ENCODE measurements around the gene FBXL16.

FBXL16 gene

DNA sequence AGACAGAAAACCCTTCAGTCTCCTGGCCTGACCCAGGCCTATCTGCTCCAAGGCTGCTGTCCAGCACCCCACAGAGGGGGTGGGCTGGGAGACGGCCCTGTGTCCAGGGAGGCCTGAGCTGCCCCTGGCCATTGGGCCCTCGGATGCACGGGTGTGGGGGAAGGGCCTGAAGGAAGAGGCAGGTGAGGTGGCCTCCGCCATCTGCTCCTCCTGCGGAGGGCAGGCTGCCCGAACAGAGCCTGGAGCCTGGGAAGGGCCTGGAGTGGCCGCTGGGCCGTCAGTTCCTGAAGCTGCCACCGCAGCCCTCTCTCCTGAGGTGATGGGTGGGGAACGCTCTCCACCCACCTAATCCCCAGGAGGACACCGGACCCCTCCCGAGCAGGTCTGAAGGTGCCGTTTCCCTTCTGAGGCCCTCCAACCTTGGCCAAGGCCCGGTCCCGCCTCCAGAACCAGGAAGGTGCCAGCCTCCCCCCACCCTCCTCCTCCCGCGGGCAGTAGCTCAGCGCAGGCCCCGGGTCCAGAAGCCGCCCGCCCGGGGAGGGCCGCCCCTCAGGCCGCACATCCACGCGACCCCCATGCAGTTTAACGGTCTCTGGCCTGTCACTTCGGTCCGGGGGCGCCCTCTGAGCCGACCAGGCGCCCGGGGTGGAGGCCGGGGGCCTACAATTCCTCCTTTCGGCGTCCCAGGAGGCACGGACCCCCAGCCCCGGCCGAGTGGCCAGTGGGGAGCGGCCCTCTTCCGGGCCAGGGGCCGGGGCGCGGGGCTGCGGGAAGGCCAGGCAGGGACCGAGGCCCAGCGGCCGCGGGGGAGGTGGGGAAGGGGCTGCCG is 835 bp downstream of the FBXL16 start:
- H3K9ac ChIP-seq, result no peak overlapping the region
- H3K4me1 ChIP-seq, result peaks cover 18% of the 10 kb centered on the region
- H3K9me3 ChIP-seq, result no peaks in the 10 kb centered on the region
- H3K27me3 ChIP-seq, result peaks cover 100% of the 10 kb centered on the region
- peaks cover 88% of the 10 kb centered on the region for H4K20me1 ChIP-seq
- H3K27ac ChIP-seq, result no peak overlapping the region
- H3K4me3 ChIP-seq, result peak overlapping the region; percentile 65; the same call in 1 of the 2 replicates
- TF ChIP-seq Cebpa-rat (IDR thresholded peaks at IDR 0.05), result no peak
- no peaks in the 10 kb centered on the region for H3K36me3 ChIP-seq
- H3K4me2 ChIP-seq, result peak overlapping the region; percentile 90

DNA sequence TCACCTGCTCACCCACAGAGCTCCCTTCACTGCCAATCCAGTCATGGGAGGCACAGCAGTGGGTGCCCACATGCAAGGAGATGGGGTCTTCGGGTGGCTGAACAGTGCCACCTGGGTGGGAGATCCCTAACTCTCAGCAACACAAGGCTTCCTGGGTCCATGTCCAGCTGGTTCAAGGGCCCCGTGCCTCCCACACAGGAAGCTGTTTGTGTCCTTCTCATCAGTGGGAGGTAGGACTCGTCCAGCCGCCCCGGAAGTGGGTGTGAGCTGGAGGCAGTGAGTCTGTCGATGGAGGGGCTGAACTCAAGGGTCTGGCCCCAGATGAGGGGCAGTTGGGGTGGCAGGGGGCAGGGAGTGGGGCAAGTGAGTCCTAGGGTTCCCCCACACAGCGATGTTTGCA is 1.6 kb downstream of the FBXL16 start:
- Histone ChIP-seq H3K27me3 (peaks cover 100% of the 10 kb centered on the region), H3K4me1 (peaks cover 14% of the 10 kb centered on the region; the same call in 1 of the 2 replicates), H4K20me1 (peaks cover 86% of the 10 kb centered on the region), H3K4me2 (no peak overlapping the region), H3K27ac (no peak overlapping the region), H3K9me3 (no peaks in the 10 kb centered on the region), H3K36me3 (no peaks in the 10 kb centered on the region), H3K4me3 (no peak overlapping the region), H3K9ac (no peak overlapping the region)
- TF ChIP-seq Cebpa-rat (IDR thresholded peaks at IDR 0.05), result no peak

DNA sequence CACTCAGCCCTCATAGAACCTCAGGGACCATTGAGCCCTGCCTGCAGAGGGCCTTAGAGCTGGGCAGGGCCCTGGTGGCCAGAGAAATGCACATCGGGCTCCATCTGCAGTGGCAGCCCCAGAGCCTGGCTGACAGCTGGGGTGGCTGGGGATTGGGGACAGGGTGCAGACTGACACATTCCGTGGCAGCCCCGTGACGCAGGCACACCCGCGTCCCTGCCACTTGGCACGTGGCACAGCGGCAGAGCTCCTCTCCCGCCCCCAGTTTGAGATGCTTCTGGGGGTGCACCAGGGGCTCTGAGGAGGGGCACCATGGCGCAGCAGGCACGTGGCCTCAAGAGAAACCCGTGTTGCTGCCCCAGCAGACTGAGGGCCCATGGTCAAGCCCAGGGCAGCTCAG is 2.2 kb downstream of the FBXL16 start:
- Histone ChIP-seq H3K36me3 (no peaks in the 10 kb centered on the region), H3K9ac (no peak overlapping the region), H3K4me1 (peaks cover 14% of the 10 kb centered on the region; the same call in 1 of the 2 replicates), H3K27me3 (peaks cover 100% of the 10 kb centered on the region), H4K20me1 (peaks cover 89% of the 10 kb centered on the region), H3K9me3 (no peaks in the 10 kb centered on the region), H3K4me2 (no peak overlapping the region), H3K4me3 (no peak overlapping the region), H3K27ac (no peak overlapping the region)
- TF ChIP-seq Cebpa-rat (IDR thresholded peaks at IDR 0.05), result no peak

DNA sequence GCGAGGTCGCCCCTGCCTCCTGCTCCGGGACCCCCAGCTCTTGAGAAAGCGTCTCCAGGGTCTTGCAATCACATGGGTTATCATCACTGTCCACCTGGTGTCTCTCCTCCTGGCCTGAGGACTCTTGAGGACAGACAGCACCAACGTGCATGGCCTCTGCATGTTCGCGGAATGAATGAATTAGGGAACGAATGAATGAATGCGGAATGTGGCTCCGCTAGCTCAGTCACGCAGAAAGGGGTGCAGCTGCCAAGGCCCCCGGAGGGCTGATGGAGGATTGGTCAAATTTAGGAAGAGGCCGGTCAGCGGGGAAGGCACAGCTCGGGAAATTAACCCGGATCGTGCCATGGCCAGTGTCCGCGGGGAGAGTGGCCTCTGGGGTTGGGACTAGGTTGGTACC is 3.3 kb downstream of the FBXL16 start:
- no peak overlapping the region for H3K9ac ChIP-seq
- H3K4me2 ChIP-seq, result no peak overlapping the region
- no peak overlapping the region for H3K27ac ChIP-seq
- TF ChIP-seq Cebpa-rat (IDR thresholded peaks at IDR 0.05), result no peak
- peaks cover 14% of the 10 kb centered on the region; the same call in 1 of the 2 replicates for H3K4me1 ChIP-seq
- peaks cover 81% of the 10 kb centered on the region for H4K20me1 ChIP-seq
- no peaks in the 10 kb centered on the region for H3K36me3 ChIP-seq
- no peak overlapping the region for H3K4me3 ChIP-seq
- peaks cover 100% of the 10 kb centered on the region for H3K27me3 ChIP-seq
- H3K9me3 ChIP-seq, result no peaks in the 10 kb centered on the region

DNA sequence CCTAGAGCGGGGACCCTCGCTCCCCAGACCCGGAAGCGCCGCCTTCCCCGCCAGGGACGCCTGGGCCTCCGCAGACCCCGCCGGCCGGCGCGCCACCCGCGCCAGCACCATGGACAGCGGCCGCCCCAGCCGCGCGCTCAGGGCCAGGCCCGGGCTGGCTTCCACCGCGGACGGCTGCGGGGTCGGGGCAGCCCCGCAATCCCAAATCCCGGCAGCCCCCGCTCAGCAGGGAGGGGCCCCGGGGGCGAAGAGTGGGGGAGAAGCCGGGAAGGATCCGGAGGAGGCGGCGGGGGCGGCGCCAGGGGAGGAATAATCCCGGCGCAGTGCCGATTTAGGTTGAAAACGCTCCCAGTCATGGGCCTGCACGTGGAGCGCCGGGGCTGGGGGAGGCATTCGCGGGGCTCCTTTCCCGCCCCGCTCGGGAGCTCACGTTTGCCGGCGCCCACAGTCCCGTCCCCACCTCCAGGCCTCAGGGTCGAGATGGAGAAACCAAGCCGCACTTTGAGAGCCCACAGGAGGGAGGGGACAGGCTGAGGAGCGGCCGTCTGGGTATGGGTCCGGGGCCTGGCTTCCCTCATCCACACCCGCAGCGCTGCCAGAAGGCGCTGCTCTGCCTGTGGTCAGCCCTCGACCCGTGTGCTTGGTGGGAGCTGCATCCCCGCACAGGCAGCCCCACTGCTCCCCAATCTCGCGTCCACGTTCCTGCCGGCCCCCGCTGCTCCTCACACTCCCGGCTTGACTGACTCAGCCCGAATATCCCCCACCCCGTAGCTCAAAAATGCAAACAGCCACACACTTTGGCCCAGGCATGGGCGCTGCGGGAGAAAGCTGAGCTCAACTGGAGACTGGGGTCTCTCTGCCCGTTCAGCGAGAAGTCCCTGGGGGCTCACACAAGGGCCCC is 4.7 kb downstream of the FBXL16 start:
- H3K4me2 ChIP-seq, result no peak overlapping the region
- no peaks in the 10 kb centered on the region for H3K36me3 ChIP-seq
- peaks cover 72% of the 10 kb centered on the region for H4K20me1 ChIP-seq
- H3K9me3 ChIP-seq, result no peaks in the 10 kb centered on the region
- no peak overlapping the region for H3K9ac ChIP-seq
- no peak overlapping the region for H3K27ac ChIP-seq
- TF ChIP-seq Cebpa-rat (IDR thresholded peaks at IDR 0.05), result no peak
- H3K27me3 ChIP-seq, result peaks cover 99% of the 10 kb centered on the region
- no peak overlapping the region for H3K4me3 ChIP-seq
- H3K4me1 ChIP-seq, result peaks cover 6% of the 10 kb centered on the region

DNA sequence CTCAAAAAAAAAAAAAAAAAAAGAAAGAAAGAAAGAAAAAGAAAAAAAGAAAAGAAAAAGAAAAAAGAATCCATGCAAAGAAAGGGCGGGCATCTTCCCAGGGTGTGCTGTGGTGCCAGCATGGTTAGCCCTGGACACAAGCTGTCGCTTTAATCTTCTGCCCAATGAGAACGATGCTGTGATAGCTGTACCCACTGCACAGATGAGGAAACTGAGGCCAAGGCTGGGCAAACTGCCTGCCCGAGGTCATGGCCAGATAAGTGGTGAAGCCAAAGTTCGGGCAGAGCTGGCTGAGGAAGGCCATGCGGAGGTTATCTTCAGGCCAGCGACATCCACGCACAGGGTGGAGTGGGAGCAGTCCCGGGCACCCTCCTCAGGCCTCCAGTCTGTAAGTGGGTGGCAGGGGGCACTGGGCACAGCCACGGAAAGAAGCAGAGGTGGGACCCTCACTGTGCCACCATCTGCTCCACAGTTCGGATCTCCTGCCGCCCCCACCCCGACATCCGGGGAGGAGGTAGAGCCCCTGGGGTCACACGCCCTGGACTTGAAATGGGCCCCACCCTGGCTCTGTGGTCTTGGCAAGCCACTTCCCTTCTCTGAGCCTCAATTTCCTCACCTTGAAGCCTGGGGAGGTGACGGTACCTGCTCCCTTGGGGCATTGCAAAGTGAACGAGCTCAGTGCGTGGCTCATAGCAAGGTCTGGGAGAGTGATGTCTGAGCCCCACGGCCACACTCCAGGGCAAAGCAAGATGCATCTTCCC is 6.5 kb downstream of the FBXL16 start:
- TF ChIP-seq Cebpa-rat (IDR thresholded peaks at IDR 0.05), result no peak
- Histone ChIP-seq H3K36me3 (no peaks in the 10 kb centered on the region), H3K4me3 (no peak overlapping the region), H3K9ac (no peak overlapping the region), H3K9me3 (no peaks in the 10 kb centered on the region), H3K27me3 (peaks cover 99% of the 10 kb centered on the region), H3K4me1 (peaks cover 21% of the 10 kb centered on the region), H4K20me1 (peaks cover 76% of the 10 kb centered on the region), H3K4me2 (no peak overlapping the region), H3K27ac (no peak overlapping the region)

DNA sequence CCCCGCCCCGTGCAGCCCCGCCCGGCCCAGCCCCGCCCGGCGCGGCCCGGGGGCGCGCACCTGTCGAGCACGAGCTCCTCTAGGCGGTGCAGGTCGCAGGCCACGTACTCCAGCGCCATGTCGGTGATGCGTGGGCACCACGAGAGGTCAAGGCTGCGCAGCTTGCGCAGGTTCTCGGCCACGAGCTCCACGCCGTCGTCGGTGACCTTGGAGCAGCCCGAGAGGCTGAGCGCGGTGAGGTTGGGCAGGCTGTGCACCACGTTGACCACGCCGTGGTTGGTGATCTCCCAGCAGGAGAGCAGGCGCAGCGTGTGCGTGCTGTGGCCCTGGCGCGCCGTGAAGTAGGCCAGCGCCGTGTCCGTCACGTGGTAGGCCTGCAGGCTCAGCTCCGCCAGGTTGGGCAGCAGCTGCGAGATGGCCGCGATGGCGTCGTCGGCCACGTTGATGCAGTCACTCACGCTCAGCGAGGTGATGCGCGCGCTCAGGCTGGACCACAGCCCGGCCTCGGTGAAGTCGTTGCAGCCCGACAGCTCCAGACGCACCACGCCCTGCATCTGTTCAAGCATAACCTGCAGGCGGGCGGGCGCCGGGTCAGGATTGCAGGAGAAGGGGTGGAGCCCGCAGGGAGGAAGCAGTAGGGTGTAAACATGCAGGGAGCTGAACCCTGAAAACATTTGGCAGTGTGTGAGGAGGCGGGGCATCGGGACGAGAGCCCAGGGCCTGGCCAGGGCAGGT is 10.1 kb downstream of the FBXL16 start:
- Histone ChIP-seq H3K4me3 (peak overlapping the region; percentile 64), H3K4me1 (peaks cover 32% of the 10 kb centered on the region), H3K27ac (no peak overlapping the region), H3K9ac (peak overlapping the region; percentile 35; the same call in 1 of the 2 replicates), H3K36me3 (no peaks in the 10 kb centered on the region), H3K27me3 (peaks cover 96% of the 10 kb centered on the region), H3K4me2 (peak overlapping the region; percentile 98), H3K9me3 (no peaks in the 10 kb centered on the region), H4K20me1 (peaks cover 50% of the 10 kb centered on the region)
- TF ChIP-seq Cebpa-rat (IDR thresholded peaks at IDR 0.05), result no peak

- H3K4me2 ChIP-seq, result peak overlapping the region; percentile 98
- no peak overlapping the region for H3K27ac ChIP-seq
These were observed 10.7 kb downstream of the FBXL16 start for GRCh38 chr16:694863-695354.

More at GRCh38 chr16:694863-695354, 10.7 kb downstream of the FBXL16 start:
- H3K4me3 ChIP-seq, result peak overlapping the region; percentile 60
- peaks cover 90% of the 10 kb centered on the region for H3K27me3 ChIP-seq
- H4K20me1 ChIP-seq, result peaks cover 44% of the 10 kb centered on the region
- H3K36me3 ChIP-seq, result no peaks in the 10 kb centered on the region
- H3K9me3 ChIP-seq, result no peaks in the 10 kb centered on the region
- no peak for TF ChIP-seq Cebpa-rat (IDR thresholded peaks at IDR 0.05)
- no peak overlapping the region for H3K9ac ChIP-seq
- H3K4me1 ChIP-seq, result peaks cover 33% of the 10 kb centered on the region

Data from BLaER1 (cell line).